Measurements from ENCODE around the gene PPP2CA. TPM values are rescaled to one million over a fixed set of nuclear protein-coding genes. Genes with fewer than 3 reads are reported as not detected.

PPP2CA gene
- total RNA-seq, 1 experiment from 2014 or later, result 178 TPM

DNA sequence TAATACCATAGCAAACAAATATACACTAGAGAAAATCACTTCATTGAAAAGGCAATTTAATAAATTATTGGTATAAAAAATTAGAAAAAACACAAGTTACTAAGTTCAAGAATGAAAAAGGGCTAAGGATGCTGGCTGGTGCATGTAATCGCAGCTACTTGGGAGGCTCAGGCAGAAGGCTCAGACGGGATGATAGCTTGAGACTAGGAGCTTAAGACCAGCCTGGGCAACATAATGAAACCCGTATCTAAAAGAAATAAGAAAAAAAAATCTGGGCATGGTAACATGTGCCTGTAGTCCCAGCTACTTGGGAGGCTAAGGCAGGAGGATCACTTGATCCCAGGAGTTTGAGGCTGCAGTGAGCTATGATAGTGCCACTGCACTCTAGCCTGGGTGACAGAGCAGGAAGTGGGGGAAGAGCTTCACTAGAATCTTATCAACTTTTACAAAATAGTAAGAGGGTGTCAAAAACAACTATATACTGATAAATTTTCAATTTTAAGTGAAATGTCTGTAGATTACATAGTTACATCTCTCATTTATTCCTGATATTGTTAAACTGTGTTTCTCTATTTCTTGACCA, 42.2 kb upstream of the PPP2CA start:
- no peak for ATAC-seq

DNA sequence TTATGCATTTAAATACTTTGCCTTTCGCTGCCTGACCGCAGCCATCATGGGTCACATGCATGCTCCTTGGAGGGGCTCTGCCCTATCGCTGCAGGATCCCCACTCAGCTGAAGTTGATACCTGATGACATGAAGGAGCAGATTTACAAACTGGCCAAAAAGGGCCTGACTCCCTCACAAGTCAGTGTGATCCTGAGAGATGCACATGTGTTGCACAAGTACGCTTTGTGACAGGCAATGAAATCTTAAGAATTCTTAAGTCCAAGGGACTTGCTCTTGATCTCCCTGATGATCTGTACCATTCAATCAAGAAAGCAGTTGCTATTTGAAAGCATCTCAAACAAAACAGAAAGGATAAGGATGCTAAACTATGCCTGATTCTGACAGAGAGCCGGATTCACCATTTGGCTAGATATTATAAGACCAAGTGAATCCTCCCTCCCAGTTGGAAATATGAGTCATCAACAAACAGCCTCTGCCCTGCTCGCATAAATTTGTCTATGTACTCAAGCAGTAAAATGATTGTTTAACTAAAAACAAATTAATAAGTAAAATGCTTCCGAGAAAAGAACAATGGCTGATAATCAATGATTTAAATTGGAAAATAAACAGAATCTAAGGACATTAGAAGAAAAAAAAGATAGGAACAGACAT, 41.6 kb upstream of the PPP2CA start:
- Mint-ChIP-seq H3K27ac (no peak overlapping the region), H3K36me3 (peaks cover 24% of the 10 kb centered on the region), H3K9me3 (peaks cover 45% of the 10 kb centered on the region), H3K4me1 (no peaks in the 10 kb centered on the region), H3K4me3 (no peak overlapping the region), H3K27me3 (ENCODE audit: low read depth) (peaks cover 7% of the 10 kb centered on the region)
- DNase-seq (ENCODE audit: low spot score) (no peak), ATAC-seq (no peak)
- ChIA-PET CTCF (interaction anchor here (1.8 kb wide), 1 partner anchor 22 kb away, joined by 7 read pairs; no protein-coding TSS in a partner anchor), POLR2A (interaction anchor here (0.6 kb wide), 1 partner anchor 289 kb away, joined by 3 read pairs; no protein-coding TSS in a partner anchor)
- TF ChIP-seq, protein P1, sequence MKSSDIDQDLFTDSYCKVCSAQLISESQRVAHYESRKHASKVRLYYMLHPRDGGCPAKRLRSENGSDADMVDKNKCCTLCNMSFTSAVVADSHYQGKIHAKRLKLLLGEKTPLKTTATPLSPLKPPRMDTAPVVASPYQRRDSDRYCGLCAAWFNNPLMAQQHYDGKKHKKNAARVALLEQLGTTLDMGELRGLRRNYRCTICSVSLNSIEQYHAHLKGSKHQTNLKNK (CRISPR knock-in tag; IDR thresholded peaks at IDR 0.05), result no peak
- TF ChIP-seq ZNF232 (CRISPR knock-in tag; IDR thresholded peaks at IDR 0.05), result no peak
- TF ChIP-seq, protein P2, sequence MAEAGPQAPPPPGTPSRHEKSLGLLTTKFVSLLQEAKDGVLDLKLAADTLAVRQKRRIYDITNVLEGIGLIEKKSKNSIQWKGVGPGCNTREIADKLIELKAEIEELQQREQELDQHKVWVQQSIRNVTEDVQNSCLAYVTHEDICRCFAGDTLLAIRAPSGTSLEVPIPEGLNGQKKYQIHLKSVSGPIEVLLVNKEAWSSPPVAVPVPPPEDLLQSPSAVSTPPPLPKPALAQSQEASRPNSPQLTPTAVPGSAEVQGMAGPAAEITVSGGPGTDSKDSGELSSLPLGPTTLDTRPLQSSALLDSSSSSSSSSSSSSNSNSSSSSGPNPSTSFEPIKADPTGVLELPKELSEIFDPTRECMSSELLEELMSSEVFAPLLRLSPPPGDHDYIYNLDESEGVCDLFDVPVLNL (CRISPR knock-in tag; IDR thresholded peaks at IDR 0.05; ENCODE audit: borderline replicate concordance, low read depth), result no peak
- TF ChIP-seq, protein P3, sequence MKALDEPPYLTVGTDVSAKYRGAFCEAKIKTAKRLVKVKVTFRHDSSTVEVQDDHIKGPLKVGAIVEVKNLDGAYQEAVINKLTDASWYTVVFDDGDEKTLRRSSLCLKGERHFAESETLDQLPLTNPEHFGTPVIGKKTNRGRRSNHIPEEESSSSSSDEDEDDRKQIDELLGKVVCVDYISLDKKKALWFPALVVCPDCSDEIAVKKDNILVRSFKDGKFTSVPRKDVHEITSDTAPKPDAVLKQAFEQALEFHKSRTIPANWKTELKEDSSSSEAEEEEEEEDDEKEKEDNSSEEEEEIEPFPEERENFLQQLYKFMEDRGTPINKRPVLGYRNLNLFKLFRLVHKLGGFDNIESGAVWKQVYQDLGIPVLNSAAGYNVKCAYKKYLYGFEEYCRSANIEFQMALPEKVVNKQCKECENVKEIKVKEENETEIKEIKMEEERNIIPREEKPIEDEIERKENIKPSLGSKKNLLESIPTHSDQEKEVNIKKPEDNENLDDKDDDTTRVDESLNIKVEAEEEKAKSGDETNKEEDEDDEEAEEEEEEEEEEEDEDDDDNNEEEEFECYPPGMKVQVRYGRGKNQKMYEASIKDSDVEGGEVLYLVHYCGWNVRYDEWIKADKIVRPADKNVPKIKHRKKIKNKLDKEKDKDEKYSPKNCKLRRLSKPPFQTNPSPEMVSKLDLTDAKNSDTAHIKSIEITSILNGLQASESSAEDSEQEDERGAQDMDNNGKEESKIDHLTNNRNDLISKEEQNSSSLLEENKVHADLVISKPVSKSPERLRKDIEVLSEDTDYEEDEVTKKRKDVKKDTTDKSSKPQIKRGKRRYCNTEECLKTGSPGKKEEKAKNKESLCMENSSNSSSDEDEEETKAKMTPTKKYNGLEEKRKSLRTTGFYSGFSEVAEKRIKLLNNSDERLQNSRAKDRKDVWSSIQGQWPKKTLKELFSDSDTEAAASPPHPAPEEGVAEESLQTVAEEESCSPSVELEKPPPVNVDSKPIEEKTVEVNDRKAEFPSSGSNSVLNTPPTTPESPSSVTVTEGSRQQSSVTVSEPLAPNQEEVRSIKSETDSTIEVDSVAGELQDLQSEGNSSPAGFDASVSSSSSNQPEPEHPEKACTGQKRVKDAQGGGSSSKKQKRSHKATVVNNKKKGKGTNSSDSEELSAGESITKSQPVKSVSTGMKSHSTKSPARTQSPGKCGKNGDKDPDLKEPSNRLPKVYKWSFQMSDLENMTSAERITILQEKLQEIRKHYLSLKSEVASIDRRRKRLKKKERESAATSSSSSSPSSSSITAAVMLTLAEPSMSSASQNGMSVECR (CRISPR knock-in tag; IDR thresholded peaks at IDR 0.05; ENCODE audit: borderline replicate concordance), result no peak
- TF ChIP-seq, protein P4, sequence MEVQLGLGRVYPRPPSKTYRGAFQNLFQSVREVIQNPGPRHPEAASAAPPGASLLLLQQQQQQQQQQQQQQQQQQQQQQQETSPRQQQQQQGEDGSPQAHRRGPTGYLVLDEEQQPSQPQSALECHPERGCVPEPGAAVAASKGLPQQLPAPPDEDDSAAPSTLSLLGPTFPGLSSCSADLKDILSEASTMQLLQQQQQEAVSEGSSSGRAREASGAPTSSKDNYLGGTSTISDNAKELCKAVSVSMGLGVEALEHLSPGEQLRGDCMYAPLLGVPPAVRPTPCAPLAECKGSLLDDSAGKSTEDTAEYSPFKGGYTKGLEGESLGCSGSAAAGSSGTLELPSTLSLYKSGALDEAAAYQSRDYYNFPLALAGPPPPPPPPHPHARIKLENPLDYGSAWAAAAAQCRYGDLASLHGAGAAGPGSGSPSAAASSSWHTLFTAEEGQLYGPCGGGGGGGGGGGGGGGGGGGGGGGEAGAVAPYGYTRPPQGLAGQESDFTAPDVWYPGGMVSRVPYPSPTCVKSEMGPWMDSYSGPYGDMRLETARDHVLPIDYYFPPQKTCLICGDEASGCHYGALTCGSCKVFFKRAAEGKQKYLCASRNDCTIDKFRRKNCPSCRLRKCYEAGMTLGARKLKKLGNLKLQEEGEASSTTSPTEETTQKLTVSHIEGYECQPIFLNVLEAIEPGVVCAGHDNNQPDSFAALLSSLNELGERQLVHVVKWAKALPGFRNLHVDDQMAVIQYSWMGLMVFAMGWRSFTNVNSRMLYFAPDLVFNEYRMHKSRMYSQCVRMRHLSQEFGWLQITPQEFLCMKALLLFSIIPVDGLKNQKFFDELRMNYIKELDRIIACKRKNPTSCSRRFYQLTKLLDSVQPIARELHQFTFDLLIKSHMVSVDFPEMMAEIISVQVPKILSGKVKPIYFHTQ (CRISPR knock-in tag; IDR thresholded peaks at IDR 0.05), result no peak

More for the DNA sequence above, 42.2 kb upstream of the PPP2CA start:
- Mint-ChIP-seq H3K27me3 (ENCODE audit: low read depth) (peaks cover 2% of the 10 kb centered on the region), H3K27ac (no peak overlapping the region), H3K4me1 (no peaks in the 10 kb centered on the region), H3K9me3 (peaks cover 39% of the 10 kb centered on the region), H3K4me3 (no peak overlapping the region), H3K36me3 (peaks cover 18% of the 10 kb centered on the region)
- CTCF ChIA-PET, result interaction anchor here (0.7 to 1.8 kb wide), 2 partner anchors 21 to 382 kb away, joined by 3 to 7 read pairs; no protein-coding TSS in a partner anchor
- TF ChIP-seq MYBL2 (CRISPR knock-in tag; IDR thresholded peaks at IDR 0.05) (no peak), TEAD1 (CRISPR knock-in tag; IDR thresholded peaks at IDR 0.05) (no peak), NFYB (CRISPR knock-in tag; conservative IDR thresholded peaks at IDR 0.05; ENCODE audit: low read depth) (no peak), NFE2L1 (CRISPR knock-in tag; IDR thresholded peaks at IDR 0.05) (no peak), FOXP1 (CRISPR knock-in tag; IDR thresholded peaks at IDR 0.05; ENCODE audit: borderline replicate concordance) (no peak), FOXK1 (CRISPR knock-in tag; IDR thresholded peaks at IDR 0.05) (no peak), NR2C2 (CRISPR knock-in tag; IDR thresholded peaks at IDR 0.05) (no peak), ATF1 (CRISPR knock-in tag; IDR thresholded peaks at IDR 0.05) (no peak), SMAD4 (CRISPR knock-in tag; IDR thresholded peaks at IDR 0.05) (no peak), JAZF1 (CRISPR knock-in tag; IDR thresholded peaks at IDR 0.05) (no peak), CBFB (CRISPR knock-in tag; IDR thresholded peaks at IDR 0.05; ENCODE audit: low read depth) (no peak)
- TF ChIP-seq, protein P5, sequence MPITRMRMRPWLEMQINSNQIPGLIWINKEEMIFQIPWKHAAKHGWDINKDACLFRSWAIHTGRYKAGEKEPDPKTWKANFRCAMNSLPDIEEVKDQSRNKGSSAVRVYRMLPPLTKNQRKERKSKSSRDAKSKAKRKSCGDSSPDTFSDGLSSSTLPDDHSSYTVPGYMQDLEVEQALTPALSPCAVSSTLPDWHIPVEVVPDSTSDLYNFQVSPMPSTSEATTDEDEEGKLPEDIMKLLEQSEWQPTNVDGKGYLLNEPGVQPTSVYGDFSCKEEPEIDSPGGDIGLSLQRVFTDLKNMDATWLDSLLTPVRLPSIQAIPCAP (CRISPR knock-in tag; IDR thresholded peaks at IDR 0.05), result no peak
- TF ChIP-seq, protein P6, sequence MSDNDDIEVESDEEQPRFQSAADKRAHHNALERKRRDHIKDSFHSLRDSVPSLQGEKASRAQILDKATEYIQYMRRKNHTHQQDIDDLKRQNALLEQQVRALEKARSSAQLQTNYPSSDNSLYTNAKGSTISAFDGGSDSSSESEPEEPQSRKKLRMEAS (CRISPR knock-in tag; IDR thresholded peaks at IDR 0.05), result no peak
- TF ChIP-seq, protein P7, sequence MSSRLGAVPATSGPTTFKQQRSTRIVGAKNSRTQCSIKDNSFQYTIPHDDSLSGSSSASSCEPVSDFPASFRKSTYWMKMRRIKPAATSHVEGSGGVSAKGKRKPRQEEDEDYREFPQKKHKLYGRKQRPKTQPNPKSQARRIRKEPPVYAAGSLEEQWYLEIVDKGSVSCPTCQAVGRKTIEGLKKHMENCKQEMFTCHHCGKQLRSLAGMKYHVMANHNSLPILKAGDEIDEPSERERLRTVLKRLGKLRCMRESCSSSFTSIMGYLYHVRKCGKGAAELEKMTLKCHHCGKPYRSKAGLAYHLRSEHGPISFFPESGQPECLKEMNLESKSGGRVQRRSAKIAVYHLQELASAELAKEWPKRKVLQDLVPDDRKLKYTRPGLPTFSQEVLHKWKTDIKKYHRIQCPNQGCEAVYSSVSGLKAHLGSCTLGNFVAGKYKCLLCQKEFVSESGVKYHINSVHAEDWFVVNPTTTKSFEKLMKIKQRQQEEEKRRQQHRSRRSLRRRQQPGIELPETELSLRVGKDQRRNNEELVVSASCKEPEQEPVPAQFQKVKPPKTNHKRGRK (CRISPR knock-in tag; IDR thresholded peaks at IDR 0.05; ENCODE audit: borderline replicate concordance), result no peak
- TF ChIP-seq, protein P4 (CRISPR knock-in tag; IDR thresholded peaks at IDR 0.05), result no peak
- DNase-seq (ENCODE audit: low spot score), result no peak
- POLR2A ChIA-PET, result interaction anchor here (0.6 kb wide), 1 partner anchor 289 kb away, joined by 3 read pairs; no protein-coding TSS in a partner anchor

Measured in WTC11 (cell line).